Astrocyte (in vitro differentiated cells and primary cell): ENCODE results near the gene MAGED2. TPM values are rescaled to one million over a fixed set of nuclear protein-coding genes. Genes with fewer than 3 reads are reported as not detected.

Experiments used
- DNase-seq: peaks from one replicate; pipeline ENCODE4 v3.0.0-alpha.2; 2010; ENCODE audit warnings: low read depth
- FAIRE-seq: peaks from 2 replicates; lab custom pipeline; 2011; peaks lifted over from hg19 to GRCh38; lab: Jason Lieb, UNC
- H2AFZ ChIP-seq: 2 replicates; pipeline ENCODE4 v1.6.0; 2012; ENCODE audit warnings: low read depth, low read length, inconsistent platforms
- H3K27ac ChIP-seq: 2 replicates; pipeline ENCODE4 v1.5.1; 2011; ENCODE audit warnings: low read depth, low read length, inconsistent platforms
- H3K27me3 ChIP-seq: 2 replicates; pipeline ENCODE4 v1.6.0; 2011; ENCODE audit warnings: low read length, inconsistent platforms; ENCODE audit not compliant: insufficient read depth
- H3K36me3 ChIP-seq: 2 replicates; pipeline ENCODE4 v1.5.1; 2011; ENCODE audit warnings: low read length, inconsistent platforms; ENCODE audit not compliant: insufficient read depth
- H3K4me1 ChIP-seq: 2 replicates; pipeline ENCODE4 v1.5.1; 2011; ENCODE audit warnings: low read length, inconsistent platforms; ENCODE audit not compliant: insufficient read depth
- H3K4me2 ChIP-seq: 2 replicates; pipeline ENCODE4 v1.6.0; 2012; ENCODE audit warnings: low read length, inconsistent platforms
- H3K4me3 ChIP-seq: 2 replicates; pipeline ENCODE4 v1.5.1; 2011; ENCODE audit warnings: low read depth, mild to moderate bottlenecking, low read length, inconsistent platforms; ENCODE audit not compliant: insufficient read depth
- H3K79me2 ChIP-seq: 2 replicates; pipeline ENCODE4 v1.6.0; 2012; ENCODE audit warnings: mild to moderate bottlenecking, low read length, inconsistent platforms; ENCODE audit not compliant: insufficient read depth
- H3K9ac ChIP-seq: 2 replicates; pipeline ENCODE4 v1.6.0; 2012; ENCODE audit warnings: mild to moderate bottlenecking, low read length, inconsistent platforms
- H3K9me3 ChIP-seq: 2 replicates; pipeline ENCODE4 v1.5.1; 2012; ENCODE audit warnings: low read depth, mild to moderate bottlenecking, low read length, inconsistent platforms; ENCODE audit not compliant: insufficient read depth
- H4K20me1 ChIP-seq: 2 replicates; pipeline ENCODE4 v1.6.0; 2012; ENCODE audit warnings: low read length, inconsistent platforms; ENCODE audit not compliant: insufficient read depth
- H3K27ac Mint-ChIP-seq: one replicate; pipeline ENCODE4 v1.8.0; 2021; ENCODE audit warnings: mild to moderate bottlenecking, mixed read lengths; ENCODE audit not compliant: unreplicated experiment
- H3K27me3 Mint-ChIP-seq: one replicate; pipeline ENCODE4 v1.8.0; 2021; ENCODE audit warnings: low read depth, mixed read lengths; ENCODE audit not compliant: unreplicated experiment
- H3K36me3 Mint-ChIP-seq: one replicate; pipeline ENCODE4 v1.8.0; 2021; ENCODE audit warnings: low read depth, mixed read lengths; ENCODE audit not compliant: unreplicated experiment
- H3K4me1 Mint-ChIP-seq: one replicate; pipeline ENCODE4 v1.8.0; 2021; ENCODE audit warnings: low read depth, mixed read lengths; ENCODE audit not compliant: unreplicated experiment
- H3K4me3 Mint-ChIP-seq: one replicate; pipeline ENCODE4 v1.8.0; 2021; ENCODE audit warnings: mild to moderate bottlenecking, moderate library complexity, mixed read lengths; ENCODE audit not compliant: unreplicated experiment
- H3K9me3 Mint-ChIP-seq: one replicate; pipeline ENCODE4 v1.8.0; 2021; ENCODE audit warnings: mild to moderate bottlenecking, mixed read lengths; ENCODE audit not compliant: unreplicated experiment
- CTCF ChIP-seq: IDR thresholded peaks from 2 replicates; pipeline ENCODE4 v1.5.1; 2011; ENCODE audit warnings: low read depth, mild to moderate bottlenecking, inconsistent platforms, low read length, moderate library complexity; ENCODE audit not compliant: insufficient read depth
- EZH2 ChIP-seq: IDR thresholded peaks from 2 replicates; pipeline ENCODE4 v1.6.1; 2012; ENCODE audit warnings: mild to moderate bottlenecking, low read length, inconsistent platforms; ENCODE audit not compliant: insufficient read depth
- total RNA-seq: library from RNA; stranded (reverse); gene quantifications from 2 replicates; pipeline ENCODE4 v1.2.1, GENCODE V29; 2021

MAGED2 gene
- total RNA-seq, 1 donor from 2014 or later = 498 TPM

GRCh38 chrX:54799046-54799445 is 8.5 kb upstream of the MAGED2 start:
- H3K4me3 Mint-ChIP-seq = no peak overlapping the region
- Histone ChIP-seq H2AFZ (no peak overlapping the region), H3K79me2 (no peaks in the 10 kb centered on the region), H4K20me1 (no peaks in the 10 kb centered on the region), H3K4me2 (no peak overlapping the region), H3K27me3 (no peaks in the 10 kb centered on the region), H3K4me1 (no peaks in the 10 kb centered on the region), H3K9me3 (no peaks in the 10 kb centered on the region), H3K27ac (no peak overlapping the region), H3K4me3 (no peak overlapping the region), H3K36me3 (no peaks in the 10 kb centered on the region), H3K9ac (no peak overlapping the region)
- H3K36me3 Mint-ChIP-seq = no peaks in the 10 kb centered on the region
- DNase-seq (no peak), FAIRE-seq (no peak)
- peaks cover 2% of the 10 kb centered on the region for H3K27me3 Mint-ChIP-seq
- TF ChIP-seq EZH2 (no peak), CTCF (no peak)
- H3K9me3 Mint-ChIP-seq = no peaks in the 10 kb centered on the region
- no peak overlapping the region for H3K27ac Mint-ChIP-seq
- no peaks in the 10 kb centered on the region for H3K4me1 Mint-ChIP-seq

- peak; percentile 22 for DNase-seq
- Histone ChIP-seq H3K27ac (peak overlapping the region; percentile 72), H3K4me3 (peak overlapping the region; percentile 74), H3K9ac (peak overlapping the region; percentile 89), H3K4me2 (peak overlapping the region; percentile 99), H3K79me2 (peaks cover 32% of the 10 kb centered on the region), H3K36me3 (peaks cover 7% of the 10 kb centered on the region), H3K9me3 (no peaks in the 10 kb centered on the region), H3K4me1 (peaks cover 18% of the 10 kb centered on the region), H2AFZ (peak overlapping the region; percentile 84), H3K27me3 (no peaks in the 10 kb centered on the region), H4K20me1 (peaks cover 29% of the 10 kb centered on the region)
- Mint-ChIP-seq H3K4me1 (peaks cover 18% of the 10 kb centered on the region), H3K27me3 (no peaks in the 10 kb centered on the region), H3K9me3 (no peaks in the 10 kb centered on the region), H3K27ac (peak overlapping the region; percentile 98), H3K4me3 (peak overlapping the region; percentile 98), H3K36me3 (peaks cover 3% of the 10 kb centered on the region)
- TF ChIP-seq CTCF (no peak), EZH2 (no peak)
- no peak for FAIRE-seq
Measured at GRCh38 chrX:54808109-54808604, 612 bp downstream of the MAGED2 start.
